ENCODE measurements around the gene FNDC3B. TPM values are rescaled to one million over a fixed set of nuclear protein-coding genes. Genes with fewer than 3 reads are reported as not detected.

The FNDC3B gene
- total and polyA plus RNA-seq, 7 donors = 16.2 to 93.9 (median 50.3) TPM

DNA sequence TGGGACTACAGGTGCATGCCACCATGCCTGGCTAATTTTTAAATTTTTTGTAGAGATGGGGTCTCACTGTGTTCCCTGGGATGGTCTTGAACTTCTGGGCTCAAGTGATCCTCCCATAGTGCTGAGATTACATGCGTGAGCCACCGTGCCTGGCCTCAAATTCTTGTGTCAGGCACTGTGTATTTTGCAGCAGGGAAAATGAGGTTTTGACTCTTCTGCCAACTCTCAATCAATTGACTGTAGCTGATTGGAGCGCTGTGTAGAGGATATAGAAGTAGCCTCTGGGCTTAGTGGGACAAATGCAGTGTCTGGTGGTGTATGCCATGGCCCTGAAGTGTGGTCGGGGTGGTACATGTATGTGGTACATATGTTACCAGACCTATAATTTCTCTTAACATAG, 152.3 kb downstream of the FNDC3B start:
- Histone ChIP-seq H3K4me1 (peaks cover 0 to 18% (median 13%) of the 10 kb centered on the region in 4 donors), H3K36me3 (no peaks in the 10 kb centered on the region), H3K4me3 (no peak overlapping the region), H3K27me3 (no peaks in the 10 kb centered on the region), H3K27ac (no peak overlapping the region), H3K9me3 (no peaks in the 10 kb centered on the region)
- TF ChIP-seq EP300 (IDR thresholded peaks at IDR 0.05) = no peak
- intact Hi-C loops (cut with DNase I) = no loop called here
- DNase-seq = no peak
- 96 to 100% methylated on average over 4 of the region's 4 CpGs for WGBS, 2 donors

DNA sequence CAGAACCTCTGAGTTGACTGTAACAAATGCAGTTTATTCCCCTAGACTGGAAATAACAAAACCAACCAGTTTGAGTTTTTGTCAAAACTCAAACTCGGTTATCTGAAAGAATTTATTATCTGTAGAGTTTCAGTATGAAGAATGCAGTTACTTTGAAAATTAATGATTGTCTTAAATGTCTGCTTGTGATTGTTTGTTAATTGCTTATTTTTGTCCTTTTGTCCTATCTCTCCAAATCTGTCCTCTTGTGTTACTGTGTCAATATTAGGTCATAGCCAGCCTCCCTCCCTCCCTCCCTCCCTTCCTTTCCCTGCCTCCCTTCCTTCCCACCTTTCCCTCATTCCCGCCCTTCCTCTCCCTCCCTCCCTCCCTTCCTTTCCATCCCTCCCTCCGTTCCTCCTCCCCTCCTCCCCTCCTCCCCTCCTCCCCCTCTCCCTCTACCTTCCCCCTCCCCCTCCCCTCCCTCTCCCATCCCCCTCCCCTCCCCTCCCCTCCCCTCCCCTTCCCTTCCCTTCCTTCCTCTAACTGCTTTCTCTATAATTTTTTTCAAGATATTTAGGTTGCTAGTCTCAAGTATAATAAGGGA, 153.5 kb downstream of the FNDC3B start:
- no peaks in the 10 kb centered on the region for H3K36me3 ChIP-seq
- H3K4me1 ChIP-seq = peaks cover 0 to 18% (median 13%) of the 10 kb centered on the region in 4 donors
- H3K4me3 ChIP-seq = no peak overlapping the region
- no peak overlapping the region for H3K27ac ChIP-seq
- no peak for DNase-seq
- intact Hi-C loops (cut with DNase I) = no loop called here
- no peaks in the 10 kb centered on the region for H3K27me3 ChIP-seq
- no peaks in the 10 kb centered on the region for H3K9me3 ChIP-seq
- TF ChIP-seq, protein P1, sequence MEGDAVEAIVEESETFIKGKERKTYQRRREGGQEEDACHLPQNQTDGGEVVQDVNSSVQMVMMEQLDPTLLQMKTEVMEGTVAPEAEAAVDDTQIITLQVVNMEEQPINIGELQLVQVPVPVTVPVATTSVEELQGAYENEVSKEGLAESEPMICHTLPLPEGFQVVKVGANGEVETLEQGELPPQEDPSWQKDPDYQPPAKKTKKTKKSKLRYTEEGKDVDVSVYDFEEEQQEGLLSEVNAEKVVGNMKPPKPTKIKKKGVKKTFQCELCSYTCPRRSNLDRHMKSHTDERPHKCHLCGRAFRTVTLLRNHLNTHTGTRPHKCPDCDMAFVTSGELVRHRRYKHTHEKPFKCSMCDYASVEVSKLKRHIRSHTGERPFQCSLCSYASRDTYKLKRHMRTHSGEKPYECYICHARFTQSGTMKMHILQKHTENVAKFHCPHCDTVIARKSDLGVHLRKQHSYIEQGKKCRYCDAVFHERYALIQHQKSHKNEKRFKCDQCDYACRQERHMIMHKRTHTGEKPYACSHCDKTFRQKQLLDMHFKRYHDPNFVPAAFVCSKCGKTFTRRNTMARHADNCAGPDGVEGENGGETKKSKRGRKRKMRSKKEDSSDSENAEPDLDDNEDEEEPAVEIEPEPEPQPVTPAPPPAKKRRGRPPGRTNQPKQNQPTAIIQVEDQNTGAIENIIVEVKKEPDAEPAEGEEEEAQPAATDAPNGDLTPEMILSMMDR (IDR thresholded peaks at IDR 0.05) = no peak
- TF ChIP-seq POLR2AphosphoS5 (IDR thresholded peaks at IDR 0.05) (no peak), EP300 (IDR thresholded peaks at IDR 0.05) (no peak), POLR2A (IDR thresholded peaks at IDR 0.05) (no peak)
- 61% methylated on average over 3 of the region's 3 CpGs for WGBS, 2 donors

DNA sequence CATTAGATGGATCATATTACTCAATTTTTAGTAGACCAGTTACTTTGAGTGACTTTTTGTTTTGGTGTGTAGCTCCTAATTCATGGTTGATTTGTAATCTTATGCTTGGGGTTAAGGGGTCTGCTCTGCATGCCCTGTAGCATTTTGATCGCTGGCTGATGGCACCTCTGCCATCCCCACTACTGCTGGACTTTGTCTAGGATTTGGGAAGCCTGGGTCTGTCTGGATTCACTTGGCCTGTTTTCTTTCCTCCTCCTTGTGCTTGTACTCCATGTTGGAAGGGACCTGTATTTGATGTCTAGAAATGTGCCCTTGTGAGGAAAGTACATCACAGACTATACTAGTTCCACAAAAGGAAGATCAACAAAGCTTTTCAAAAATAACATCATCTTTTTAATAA, 154.1 kb downstream of the FNDC3B start:
- no peaks in the 10 kb centered on the region for H3K9me3 ChIP-seq
- no peak for DNase-seq
- TF ChIP-seq EP300 (IDR thresholded peaks at IDR 0.05) (no peak), POLR2AphosphoS5 (IDR thresholded peaks at IDR 0.05) (no peak), POLR2A (IDR thresholded peaks at IDR 0.05) (no peak)
- TF ChIP-seq, protein P1 (IDR thresholded peaks at IDR 0.05) = no peak
- H3K36me3 ChIP-seq = no peaks in the 10 kb centered on the region
- peaks cover 0 to 18% (median 13%) of the 10 kb centered on the region in 4 donors for H3K4me1 ChIP-seq
- no peak overlapping the region for H3K4me3 ChIP-seq
- intact Hi-C loops (cut with DNase I) = no loop called here
- H3K27me3 ChIP-seq = no peaks in the 10 kb centered on the region
- no peak overlapping the region for H3K27ac ChIP-seq
- 100% methylated on average over 1 of the region's 1 CpG for WGBS, 2 donors

DNA sequence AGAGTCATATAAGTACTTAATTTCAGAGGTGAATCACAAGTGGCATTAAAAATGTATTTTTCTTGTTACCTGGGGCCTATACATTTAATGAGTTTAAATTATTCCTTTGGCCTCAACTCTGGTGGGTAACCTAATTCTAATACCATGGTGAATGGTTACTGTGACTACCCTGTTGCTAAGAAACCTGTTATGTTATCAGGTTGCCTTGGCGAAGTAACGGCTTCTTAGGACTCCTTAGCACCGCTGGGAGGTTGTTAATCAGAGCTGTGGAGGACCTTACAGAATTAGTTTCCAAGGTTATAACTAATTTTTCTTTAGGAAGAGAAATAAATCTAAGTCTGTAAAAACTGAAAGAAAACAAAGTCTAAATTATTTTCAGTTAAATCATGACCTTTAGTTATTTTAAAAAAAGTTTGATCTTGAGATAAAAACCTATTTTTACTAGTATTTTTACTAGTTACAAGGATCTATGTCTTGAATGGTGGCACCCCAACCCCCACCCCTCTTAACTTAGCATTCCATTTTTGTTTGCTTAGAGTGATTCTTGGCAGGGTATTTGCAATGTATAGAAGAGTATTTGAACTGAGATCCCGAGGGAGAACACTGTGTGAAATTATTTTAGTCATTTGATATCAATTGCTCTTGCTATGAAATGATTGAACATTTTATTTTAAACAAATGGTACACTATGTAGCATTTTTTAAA, 155.5 kb downstream of the FNDC3B start:
- intact Hi-C loops (cut with DNase I) = no loop called here

DNA sequence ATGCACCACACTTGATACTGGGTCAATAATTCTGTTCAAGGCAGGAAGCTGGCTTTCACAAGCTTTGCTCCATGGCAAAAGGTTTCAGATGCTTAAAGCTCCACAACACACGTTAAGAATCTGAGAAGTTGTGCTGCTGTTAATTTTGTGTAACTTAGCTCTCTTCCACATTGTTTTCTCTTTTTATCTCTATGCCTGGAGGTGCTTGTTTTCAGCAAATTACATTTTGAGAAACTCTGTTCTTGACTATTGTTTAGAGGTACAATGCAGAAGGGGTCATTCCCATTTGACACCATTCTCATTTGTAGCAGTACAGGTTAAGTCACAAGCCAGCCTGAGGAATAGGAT, 156.0 kb downstream of the FNDC3B start:
- Histone ChIP-seq H3K4me3 (no peak overlapping the region), H3K27ac (no peak overlapping the region), H3K36me3 (no peaks in the 10 kb centered on the region), H3K4me1 (peaks cover 0 to 21% (median 14%) of the 10 kb centered on the region in 4 donors), H3K27me3 (no peaks in the 10 kb centered on the region), H3K9me3 (no peaks in the 10 kb centered on the region)
- DNase-seq = no peak
- intact Hi-C loops (cut with DNase I) = no loop called here
- TF ChIP-seq POLR2A (IDR thresholded peaks at IDR 0.05) (no peak), EP300 (IDR thresholded peaks at IDR 0.05) (no peak), POLR2AphosphoS5 (IDR thresholded peaks at IDR 0.05) (no peak)
- TF ChIP-seq, protein P1 (IDR thresholded peaks at IDR 0.05) = no peak
- 49 to 79% methylated on average over 1 of the region's 1 CpG for WGBS, 2 donors

More for the DNA sequence above, 155.5 kb downstream of the FNDC3B start:
- Histone ChIP-seq H3K27me3 (no peaks in the 10 kb centered on the region), H3K9me3 (no peaks in the 10 kb centered on the region), H3K27ac (no peak overlapping the region), H3K4me3 (no peak overlapping the region), H3K36me3 (no peaks in the 10 kb centered on the region), H3K4me1 (peaks cover 0 to 18% (median 13%) of the 10 kb centered on the region in 4 donors)
- no peak for DNase-seq
- TF ChIP-seq POLR2AphosphoS5 (IDR thresholded peaks at IDR 0.05) (no peak), POLR2A (IDR thresholded peaks at IDR 0.05) (no peak), EP300 (IDR thresholded peaks at IDR 0.05) (no peak)
- TF ChIP-seq, protein P1 (IDR thresholded peaks at IDR 0.05) = no peak
- WGBS, 2 donors = 43 to 70% methylated on average over 4 of the region's 4 CpGs
